HG02938 (cell line): Measurements from ENCODE around the gene PNKP.
"Not testable (repeated sequence)": the region's sequence is repeated elsewhere in the genome, so short reads cannot be mapped to it uniquely, and the experiment has no call there.

ENCODE experiments used
- ATAC-seq: cut with Tn5 transposase; IDR thresholded peaks from one replicate; pipeline ENCODE4 v1.9.1; 2021; ENCODE audit warnings: mild to moderate bottlenecking, moderate library complexity; ENCODE audit not compliant: unreplicated experiment

Gene PNKP

DNA sequence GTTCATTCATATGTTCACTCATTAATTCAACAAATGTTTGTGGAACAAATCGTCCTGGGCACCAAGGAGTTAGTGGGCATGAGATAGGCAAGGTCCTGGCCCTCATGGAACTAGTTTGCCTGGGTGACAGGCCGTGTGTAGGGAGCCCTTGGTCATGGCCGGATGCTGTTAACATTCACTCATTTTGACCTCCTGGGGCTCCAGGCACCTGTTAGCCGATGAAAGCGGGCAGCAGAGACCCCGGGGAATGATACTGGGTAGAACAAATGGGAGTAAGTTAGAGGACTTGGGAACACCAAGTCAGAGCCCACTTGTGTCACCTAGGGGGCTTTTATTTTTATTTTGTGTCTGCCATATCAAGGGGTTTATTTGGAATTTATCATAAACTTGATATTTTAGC, 42.7 kb downstream of the PNKP start:
- ATAC-seq, result no peak

DNA sequence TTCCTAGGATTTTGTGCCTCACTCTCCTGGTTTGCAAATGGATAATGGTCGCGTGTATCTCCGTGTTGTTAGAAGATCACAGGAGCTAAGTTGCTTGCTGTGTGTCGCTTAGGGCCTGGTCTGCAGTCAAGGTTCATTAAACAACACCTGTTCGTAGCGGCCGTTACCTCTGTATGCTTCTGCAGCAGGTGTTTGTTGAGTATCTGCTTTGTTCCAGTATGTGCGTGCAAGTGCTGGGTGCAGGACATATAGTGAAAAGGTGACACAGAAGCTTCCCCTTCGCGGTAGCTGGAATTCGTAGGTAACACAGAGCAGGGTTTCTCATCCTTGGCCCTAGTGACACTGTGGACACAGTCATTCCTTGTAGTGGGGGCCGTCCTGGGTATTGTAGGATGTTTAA, 43.9 kb downstream of the PNKP start:
- no peak for ATAC-seq

DNA sequence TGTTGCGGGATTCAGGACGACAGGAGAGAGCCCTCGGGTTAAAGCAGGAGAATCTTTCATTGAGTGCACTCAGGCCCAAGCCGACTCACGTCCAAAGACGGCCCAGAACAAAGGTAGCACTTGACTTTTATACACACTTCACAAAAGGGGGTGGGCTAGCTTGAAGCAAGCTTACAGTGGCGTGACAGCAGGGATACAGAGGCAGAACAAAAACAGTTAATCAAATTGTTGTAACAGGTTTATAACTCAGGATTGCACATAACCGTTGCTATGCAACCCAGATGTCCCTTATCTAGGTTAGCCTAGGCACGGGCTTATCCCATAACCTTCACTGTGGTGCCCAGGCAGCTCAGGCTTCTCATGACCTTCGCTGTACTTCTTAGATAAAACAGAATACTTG, 47.3 kb downstream of the PNKP start:
- ATAC-seq, result no peak

DNA sequence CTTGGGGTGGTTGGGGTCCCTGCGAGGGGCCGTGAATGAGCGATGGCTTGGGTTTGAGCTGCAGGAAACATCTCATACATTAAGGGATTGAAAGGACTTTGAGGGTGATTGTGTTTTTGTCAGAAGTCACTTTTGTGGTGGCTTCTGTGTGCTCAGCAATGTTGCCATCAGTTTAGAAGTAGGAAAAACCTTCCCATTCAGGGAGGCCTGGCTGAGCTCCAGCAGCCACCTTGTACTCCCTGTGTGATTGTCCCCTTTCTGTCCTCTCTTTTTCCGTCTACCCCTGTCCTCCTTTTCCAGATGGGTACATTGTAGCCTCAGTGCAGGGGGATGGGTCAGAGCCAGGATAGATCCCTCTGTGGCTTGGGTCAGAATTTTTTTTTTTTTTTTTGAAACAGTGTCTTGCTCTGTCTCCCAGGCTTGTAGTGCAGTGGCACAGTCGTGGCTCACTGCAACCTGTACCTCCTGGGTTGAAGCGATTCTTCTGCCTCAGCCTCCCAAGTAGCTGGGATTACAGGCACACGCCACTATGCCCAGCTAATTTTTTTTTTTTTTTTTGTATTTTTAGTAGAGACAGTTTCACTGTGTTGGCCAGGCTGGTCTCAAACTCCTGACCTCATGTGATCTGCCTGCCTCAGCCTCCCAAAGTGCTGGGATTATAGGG, 47.8 kb downstream of the PNKP start:
- not testable (repeated sequence) for ATAC-seq

DNA sequence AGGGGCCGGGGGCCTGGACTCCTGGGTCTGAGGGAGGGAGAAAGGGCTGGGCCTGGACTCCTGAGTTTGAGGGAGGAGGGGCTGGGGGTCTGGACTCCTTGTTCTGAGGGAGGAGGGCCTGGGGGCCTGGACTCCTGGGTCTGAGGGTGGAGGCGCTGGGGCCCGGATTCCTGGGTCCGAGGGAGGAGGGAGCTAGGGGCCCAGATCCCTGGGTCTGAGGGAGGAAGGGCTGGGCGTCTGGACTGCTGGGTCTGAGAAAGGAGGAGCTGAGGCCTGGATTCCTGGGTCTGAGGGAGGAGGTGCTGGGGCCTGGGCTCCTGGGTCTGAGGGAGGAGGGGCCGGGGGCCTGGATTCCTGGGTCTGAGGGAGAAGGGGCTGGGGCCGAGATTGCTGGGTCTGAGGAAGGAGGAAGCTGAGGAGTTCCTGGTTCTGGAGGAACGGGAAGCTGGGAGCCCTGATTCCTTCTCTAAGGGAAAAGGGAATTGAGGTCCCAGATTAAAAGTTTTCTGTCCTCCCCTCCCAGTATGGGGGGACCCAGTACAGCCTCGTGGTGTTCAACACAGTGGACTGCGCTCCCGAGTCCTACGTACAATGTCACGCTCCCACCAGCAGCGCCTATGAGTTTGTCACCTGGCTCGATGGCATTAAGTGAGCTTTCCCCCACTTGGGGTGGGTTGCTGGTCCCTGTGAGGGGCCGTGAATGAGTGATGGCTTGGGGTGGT, 48.6 kb downstream of the PNKP start:
- no peak for ATAC-seq

DNA sequence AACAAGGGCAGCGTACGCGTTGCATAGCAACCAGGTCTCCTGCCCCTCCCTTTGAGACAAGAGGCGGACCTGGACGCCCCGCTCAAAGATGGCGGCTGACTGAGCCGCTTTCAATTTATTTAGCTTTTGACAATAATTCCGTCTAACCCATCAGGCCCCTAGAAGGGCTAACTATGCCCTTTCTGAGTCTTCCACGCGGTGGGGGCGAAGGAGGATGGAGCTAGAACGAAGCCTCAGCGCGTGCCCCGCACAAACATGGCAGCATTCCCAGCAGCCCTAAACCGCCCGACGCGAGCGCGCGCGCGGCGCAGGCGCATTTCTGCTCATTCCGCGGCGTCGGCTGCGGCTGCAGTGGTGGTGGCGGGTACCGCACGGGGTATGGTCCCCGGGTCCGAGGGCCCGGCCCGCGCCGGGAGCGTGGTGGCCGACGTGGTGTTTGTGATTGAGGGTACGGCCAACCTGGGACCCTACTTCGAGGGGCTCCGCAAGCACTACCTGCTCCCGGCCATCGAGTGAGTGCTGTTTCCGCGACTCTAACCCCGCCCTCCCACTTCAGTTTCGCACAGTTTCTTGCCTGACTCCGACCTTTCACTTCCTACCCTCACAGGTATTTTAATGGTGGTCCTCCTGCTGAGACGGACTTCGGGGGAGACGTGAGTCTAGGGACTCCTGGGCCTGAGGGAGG, 49.3 kb downstream of the PNKP start, which contains the start of gene MED25:
TSS of gene MED25 (plus strand) at position 326 of the 685 bp plus-strand sequence. CDS start at position 379, 53 bp downstream.
- ATAC-seq, result peak; percentile 51

DNA sequence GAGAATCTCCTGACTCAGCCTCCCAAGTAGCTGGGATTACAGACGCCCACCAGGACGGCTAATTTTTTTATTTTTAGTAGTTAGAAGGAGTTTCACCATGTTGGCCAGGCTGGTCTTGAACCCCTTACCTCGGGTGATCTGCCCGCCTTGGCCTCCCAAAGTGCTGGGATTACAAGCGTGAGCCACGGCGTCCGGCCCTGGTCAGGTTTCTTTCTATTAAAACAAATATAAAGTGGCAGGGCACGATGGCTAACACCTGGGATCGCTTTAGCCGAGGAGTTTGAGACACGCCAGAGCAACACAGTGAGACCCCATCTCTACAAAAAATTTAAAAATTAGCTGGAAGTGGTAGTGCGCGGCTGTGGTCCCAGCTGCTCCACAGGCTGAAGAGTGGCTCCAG, 50.8 kb downstream of the PNKP start:
- ATAC-seq, result no peak

DNA sequence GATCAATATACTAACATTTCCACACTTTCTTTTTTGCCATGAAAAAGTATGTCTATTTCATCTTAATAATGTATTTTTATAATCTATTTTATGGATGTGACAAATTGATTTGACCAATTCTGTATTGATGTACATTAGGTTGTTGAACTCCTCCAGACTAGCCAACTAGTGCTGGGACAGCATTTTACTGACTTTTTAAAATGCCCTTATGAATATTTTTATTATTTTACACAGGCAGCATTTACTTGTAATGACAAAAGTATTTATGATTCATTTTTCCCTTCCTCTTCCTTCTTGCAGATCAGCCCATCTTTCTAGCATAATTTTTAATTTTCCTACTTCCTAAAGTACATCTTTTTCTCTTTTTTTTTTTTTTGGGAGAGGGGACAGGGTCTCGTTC, 53.4 kb downstream of the PNKP start:
- no peak for ATAC-seq

DNA sequence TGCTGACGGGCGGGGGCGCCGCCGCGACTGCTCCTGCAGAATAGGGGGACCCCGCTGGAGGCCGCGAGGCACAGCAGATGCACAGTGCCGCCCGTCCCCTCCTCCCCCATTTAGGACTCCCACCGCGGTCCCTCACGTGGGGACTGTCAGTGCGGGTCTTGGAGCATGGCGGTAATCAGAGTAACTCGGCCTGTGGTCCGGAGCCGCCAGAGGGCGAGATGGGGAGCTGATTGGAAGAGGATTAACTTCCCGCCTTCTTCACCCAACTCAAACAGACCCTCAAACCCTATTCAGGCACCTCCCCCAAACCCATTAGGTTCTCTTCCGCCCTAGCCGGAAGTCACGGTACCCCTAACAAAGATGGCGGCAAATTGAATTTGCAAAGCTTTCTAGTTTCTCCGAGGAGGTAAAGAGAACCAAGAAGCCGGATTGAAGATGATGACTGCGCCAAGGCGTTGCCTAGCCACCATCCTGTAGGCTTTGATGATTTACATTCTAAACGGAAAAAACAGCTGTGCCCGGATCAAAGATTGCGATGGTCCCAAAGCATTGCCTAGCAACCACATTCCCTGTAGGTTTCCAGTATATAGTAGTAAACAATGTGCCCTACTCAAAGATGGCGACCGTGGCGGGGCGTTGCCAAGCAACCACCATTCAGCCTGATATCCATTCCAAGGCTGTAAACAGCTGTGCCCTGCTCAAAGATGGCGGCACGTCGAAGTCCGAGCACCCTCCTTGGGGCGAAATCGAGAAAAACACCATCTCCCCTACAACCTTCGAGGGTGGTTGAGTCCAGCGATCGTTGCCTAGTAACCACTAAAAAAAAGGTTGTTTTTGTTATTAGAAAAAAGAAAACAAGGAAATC, 54.1 kb downstream of the PNKP start, which contains the start of gene FUZ:
TSS of gene FUZ (minus strand) at position 296 of the 865 bp plus-strand sequence. CDS start at position 110, 186 bp downstream.
- peak; percentile 48 for ATAC-seq

DNA sequence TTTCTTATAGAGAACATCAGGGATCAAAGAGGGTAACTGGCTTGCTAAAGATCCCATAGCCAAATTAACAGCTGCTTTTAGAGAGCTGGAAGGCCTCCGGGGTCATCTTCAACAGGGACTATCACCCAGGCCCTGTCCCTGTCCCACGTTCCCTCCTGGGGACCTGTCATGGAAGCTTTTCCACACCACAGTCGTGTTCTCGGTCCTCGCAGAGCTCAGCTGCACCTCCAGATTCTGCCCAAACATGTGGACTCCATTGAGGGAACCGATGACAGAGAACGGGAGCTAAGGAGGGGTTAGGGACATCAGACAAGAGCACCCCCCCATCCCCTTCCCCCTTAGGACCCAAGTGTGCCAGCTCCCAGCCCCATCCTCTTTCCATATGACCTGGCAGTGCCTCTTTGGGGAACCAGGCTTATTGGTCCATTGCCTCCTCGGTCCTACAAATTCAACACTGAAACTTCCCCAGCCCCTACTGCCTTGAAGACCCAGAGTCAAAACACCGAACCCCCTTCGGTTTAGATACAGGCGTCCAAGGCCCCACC, 54.9 kb downstream of the PNKP start:
- ATAC-seq, result no peak

DNA sequence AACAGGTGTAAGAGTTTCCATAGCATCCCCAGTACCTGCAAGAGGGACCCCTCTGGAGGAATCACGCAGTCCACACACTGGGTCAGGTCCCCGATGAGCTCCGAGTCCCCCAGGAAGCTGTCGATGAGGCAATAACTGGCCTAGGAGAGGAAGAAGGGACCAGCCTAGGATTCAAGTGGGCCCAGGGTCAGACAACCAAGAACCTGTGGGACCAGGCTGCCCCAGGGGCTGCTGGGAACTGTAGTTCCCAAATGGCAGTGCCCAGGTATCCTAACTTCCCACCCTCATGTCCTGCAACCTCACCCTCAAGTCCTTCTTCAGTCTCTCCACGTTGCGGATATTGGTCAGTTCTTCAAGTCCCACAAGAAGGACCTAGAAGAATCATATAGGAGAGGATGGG, 56.0 kb downstream of the PNKP start:
- ATAC-seq, result no peak
